WTC11 (cell line): ENCODE results near the gene URAD. TPM values are rescaled to one million over a fixed set of nuclear protein-coding genes. Genes with fewer than 3 reads are reported as not detected.

ENCODE experiments used
- ATAC-seq: fragments of 200-7000 bp; cut with Tn5 transposase; 2 replicates; pipeline ENCODE4 v1.10.0; 2021; ENCODE audit warnings: mild to moderate bottlenecking, moderate library complexity
- CTCF ChIA-PET: fragments of 300-600 bp; sonication (Branson Sonifier 250); formaldehyde crosslinking; loops from one replicate; lab custom pipeline; 2021; ENCODE audit warnings: antibody characterized with exemption; lab: Charles Lee
- POLR2A ChIA-PET: fragments of 350-600 bp; sonication (Branson Sonifier 250); formaldehyde crosslinking; loops from one replicate; lab custom pipeline; 2021; ENCODE audit warnings: antibody characterized with exemption; lab: Charles Lee
- DNase-seq: peaks from one replicate; pipeline ENCODE4 v3.0.0; 2021; ENCODE audit warnings: low spot score
- H3K27ac Mint-ChIP-seq: 2 replicates; pipeline ENCODE4 v1.8.0; 2021; ENCODE audit warnings: mixed read lengths
- H3K27me3 Mint-ChIP-seq: 2 replicates; pipeline ENCODE4 v1.8.0; 2021; ENCODE audit warnings: low read depth, mild to moderate bottlenecking, moderate library complexity, mixed read lengths
- H3K36me3 Mint-ChIP-seq: 2 replicates; pipeline ENCODE4 v1.8.0; 2021; ENCODE audit warnings: mixed read lengths
- H3K4me1 Mint-ChIP-seq: 2 replicates; pipeline ENCODE4 v1.8.0; 2022; ENCODE audit warnings: mixed read lengths
- H3K4me3 Mint-ChIP-seq: 2 replicates; pipeline ENCODE4 v1.8.0; 2021; ENCODE audit warnings: mild to moderate bottlenecking, moderate library complexity, mixed read lengths
- H3K9me3 Mint-ChIP-seq: 2 replicates; pipeline ENCODE4 v1.8.0; 2021; ENCODE audit warnings: mixed read lengths
- CREB1 ChIP-seq: sonication (generic); formaldehyde crosslinking; IDR thresholded peaks from 2 replicates; pipeline ENCODE4 v1.8.0; 2023; ENCODE audit warnings: mild to moderate bottlenecking, missing genetic modification reagents
- EMX1 ChIP-seq: fragments of 250-450 bp; sonication (Bioruptor Pico); IDR thresholded peaks from 2 replicates; pipeline ENCODE4 v1.8.0; 2021; ENCODE audit warnings: mild to moderate bottlenecking
- ESRRA ChIP-seq: sonication (generic); formaldehyde crosslinking; IDR thresholded peaks from 2 replicates; pipeline ENCODE4 v1.8.1; 2022; ENCODE audit warnings: mild to moderate bottlenecking, missing genetic modification reagents, borderline replicate concordance
- MAX ChIP-seq: sonication (generic); formaldehyde crosslinking; IDR thresholded peaks from 2 replicates; pipeline ENCODE4 v1.8.0; 2022; ENCODE audit warnings: mild to moderate bottlenecking, missing genetic modification reagents
- NR1H2 ChIP-seq: sonication (generic); formaldehyde crosslinking; IDR thresholded peaks from 2 replicates; pipeline ENCODE4 v1.9.0; 2021; ENCODE audit warnings: mild to moderate bottlenecking, moderate library complexity, missing genetic modification reagents
- PRDM15 ChIP-seq: sonication (generic); formaldehyde crosslinking; IDR thresholded peaks from 2 replicates; pipeline ENCODE4 v1.8.0; 2022; ENCODE audit warnings: missing genetic modification reagents
- PRRX2 ChIP-seq: fragments of 250-450 bp; sonication (Bioruptor Pico); IDR thresholded peaks from 2 replicates; pipeline ENCODE4 v1.8.0; 2021; ENCODE audit warnings: mild to moderate bottlenecking
- TCF7 ChIP-seq: sonication (generic); formaldehyde crosslinking; IDR thresholded peaks from 2 replicates; pipeline ENCODE4 v1.8.0; 2022; ENCODE audit warnings: mild to moderate bottlenecking, low read depth, missing genetic modification reagents, moderate library complexity
- TP53 ChIP-seq: sonication (generic); formaldehyde crosslinking; IDR thresholded peaks from 2 replicates; pipeline ENCODE4 v1.8.1; 2023; ENCODE audit warnings: mild to moderate bottlenecking, missing genetic modification reagents
- ZNF232 ChIP-seq: sonication (generic); formaldehyde crosslinking; IDR thresholded peaks from 2 replicates; pipeline ENCODE4 v1.8.0; 2022; ENCODE audit warnings: mild to moderate bottlenecking, missing genetic modification reagents
- ZSCAN18 ChIP-seq: fragments of 250-450 bp; sonication (Bioruptor Pico); IDR thresholded peaks from 2 replicates; pipeline ENCODE4 v2.1.2; 2022; ENCODE audit warnings: mild to moderate bottlenecking, moderate library complexity
- total RNA-seq: library from RNA; stranded (reverse); gene quantifications from 3 replicates; pipeline ENCODE4 v1.2.3, GENCODE V29; 2021
- TF ChIP-seq, protein P1 (sequence below): sonication (generic); formaldehyde crosslinking; IDR thresholded peaks from 2 replicates; pipeline ENCODE4 v1.8.0; 2022; ENCODE audit warnings: mild to moderate bottlenecking, missing genetic modification reagents
- TF ChIP-seq, protein P2 (sequence below): sonication (generic); formaldehyde crosslinking; IDR thresholded peaks from 2 replicates; pipeline ENCODE4 v1.8.1; 2022; ENCODE audit warnings: missing genetic modification reagents, borderline replicate concordance
- TF ChIP-seq, protein P3 (sequence below): sonication (generic); formaldehyde crosslinking; IDR thresholded peaks from 2 replicates; pipeline ENCODE4 v1.8.1; 2023; ENCODE audit warnings: mild to moderate bottlenecking, missing genetic modification reagents, moderate library complexity
- TF ChIP-seq, protein P4 (sequence below): sonication (generic); formaldehyde crosslinking; IDR thresholded peaks from 2 replicates; pipeline ENCODE4 v1.8.0; 2023; ENCODE audit warnings: mild to moderate bottlenecking, missing genetic modification reagents
- TF ChIP-seq, protein P5 (sequence below): fragments of 200-600 bp; IDR thresholded peaks from 2 replicates; pipeline ENCODE4 v1.8.0; 2022; ENCODE audit warnings: antibody characterized with exemption
- TF ChIP-seq, protein P6 (sequence below): sonication (generic); formaldehyde crosslinking; IDR thresholded peaks from 2 replicates; pipeline ENCODE4 v1.8.1; 2023; ENCODE audit warnings: mild to moderate bottlenecking, missing genetic modification reagents, moderate library complexity

Gene URAD
- total RNA-seq, 1 experiment from 2014 or later = not detected

DNA sequence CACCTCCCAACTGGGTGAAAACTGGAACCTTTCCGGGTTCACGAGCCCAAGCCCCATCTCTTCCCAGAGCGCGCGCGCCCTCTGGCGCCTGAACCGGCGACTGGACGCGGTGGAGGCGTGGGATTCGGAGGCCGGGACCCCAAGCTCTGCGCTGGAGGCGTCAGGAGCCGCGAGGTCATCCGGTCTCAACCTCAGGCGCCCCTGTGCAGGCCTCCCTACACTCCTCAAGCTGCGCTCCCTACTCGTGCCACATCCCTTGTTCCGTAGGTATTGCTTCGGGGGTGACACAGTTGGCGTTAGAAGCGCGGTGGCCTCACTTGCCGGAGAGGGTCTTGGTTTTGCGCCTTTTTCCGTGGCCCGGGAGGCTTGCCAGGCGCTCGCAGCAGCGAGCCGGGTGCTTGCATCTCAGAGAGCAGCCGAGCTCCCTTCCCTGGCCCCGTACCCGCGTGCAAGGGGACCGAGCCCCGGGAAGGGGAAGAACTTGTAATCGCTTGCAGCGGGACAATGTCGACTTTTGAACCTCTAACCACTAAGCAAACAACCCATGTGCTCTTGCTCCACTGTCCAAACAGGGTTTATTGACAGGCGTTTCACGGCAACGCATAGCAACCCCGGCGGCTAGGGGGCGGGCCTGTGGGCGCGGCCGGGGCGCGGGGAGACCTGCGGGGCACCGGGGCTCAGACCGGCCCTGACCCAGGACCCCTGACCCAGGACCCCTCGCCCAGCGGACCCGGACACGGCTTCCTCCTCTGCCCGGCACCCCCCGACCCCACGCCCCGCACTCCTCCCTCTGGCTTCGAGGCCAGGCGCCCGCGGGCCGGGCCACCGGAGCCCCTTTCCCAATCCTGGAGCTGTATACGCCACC is 27.9 kb downstream of the URAD start (continued):
- TF ChIP-seq, protein P1, sequence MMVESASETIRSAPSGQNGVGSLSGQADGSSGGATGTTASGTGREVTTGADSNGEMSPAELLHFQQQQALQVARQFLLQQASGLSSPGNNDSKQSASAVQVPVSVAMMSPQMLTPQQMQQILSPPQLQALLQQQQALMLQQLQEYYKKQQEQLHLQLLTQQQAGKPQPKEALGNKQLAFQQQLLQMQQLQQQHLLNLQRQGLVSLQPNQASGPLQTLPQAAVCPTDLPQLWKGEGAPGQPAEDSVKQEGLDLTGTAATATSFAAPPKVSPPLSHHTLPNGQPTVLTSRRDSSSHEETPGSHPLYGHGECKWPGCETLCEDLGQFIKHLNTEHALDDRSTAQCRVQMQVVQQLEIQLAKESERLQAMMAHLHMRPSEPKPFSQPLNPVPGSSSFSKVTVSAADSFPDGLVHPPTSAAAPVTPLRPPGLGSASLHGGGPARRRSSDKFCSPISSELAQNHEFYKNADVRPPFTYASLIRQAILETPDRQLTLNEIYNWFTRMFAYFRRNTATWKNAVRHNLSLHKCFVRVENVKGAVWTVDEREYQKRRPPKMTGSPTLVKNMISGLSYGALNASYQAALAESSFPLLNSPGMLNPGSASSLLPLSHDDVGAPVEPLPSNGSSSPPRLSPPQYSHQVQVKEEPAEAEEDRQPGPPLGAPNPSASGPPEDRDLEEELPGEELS = no peak
- TF ChIP-seq MAX (CRISPR knock-in tag) = peak; percentile 31; the same call in 1 of the 2 replicates
- no peak for TF ChIP-seq EMX1 (CRISPR knock-in tag)
- no peak for TF ChIP-seq ZSCAN18 (CRISPR knock-in tag)

- DNase-seq (no peak), ATAC-seq (no peak)
- Mint-ChIP-seq H3K4me3 (peak overlapping the region; percentile 56), H3K36me3 (no peaks in the 10 kb centered on the region), H3K9me3 (no peaks in the 10 kb centered on the region), H3K27me3 (peaks cover 100% of the 10 kb centered on the region), H3K27ac (no peak overlapping the region), H3K4me1 (peaks cover 30% of the 10 kb centered on the region)
- POLR2A ChIA-PET = no interaction called here
- CTCF ChIA-PET = interaction anchor here (0.5 to 3.6 kb wide), 26 partner anchors 9 to 598 kb away, joined by 3 to 46 read pairs (median 7); partner anchors contain the start of genes CDX2 and PDX1
- TF ChIP-seq, protein P2, sequence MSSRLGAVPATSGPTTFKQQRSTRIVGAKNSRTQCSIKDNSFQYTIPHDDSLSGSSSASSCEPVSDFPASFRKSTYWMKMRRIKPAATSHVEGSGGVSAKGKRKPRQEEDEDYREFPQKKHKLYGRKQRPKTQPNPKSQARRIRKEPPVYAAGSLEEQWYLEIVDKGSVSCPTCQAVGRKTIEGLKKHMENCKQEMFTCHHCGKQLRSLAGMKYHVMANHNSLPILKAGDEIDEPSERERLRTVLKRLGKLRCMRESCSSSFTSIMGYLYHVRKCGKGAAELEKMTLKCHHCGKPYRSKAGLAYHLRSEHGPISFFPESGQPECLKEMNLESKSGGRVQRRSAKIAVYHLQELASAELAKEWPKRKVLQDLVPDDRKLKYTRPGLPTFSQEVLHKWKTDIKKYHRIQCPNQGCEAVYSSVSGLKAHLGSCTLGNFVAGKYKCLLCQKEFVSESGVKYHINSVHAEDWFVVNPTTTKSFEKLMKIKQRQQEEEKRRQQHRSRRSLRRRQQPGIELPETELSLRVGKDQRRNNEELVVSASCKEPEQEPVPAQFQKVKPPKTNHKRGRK (CRISPR knock-in tag) = no peak
- TF ChIP-seq EMX1 (CRISPR knock-in tag) = no peak
- TF ChIP-seq TCF7 (CRISPR knock-in tag) = no peak
- TF ChIP-seq CREB1 (CRISPR knock-in tag) = no peak
- TF ChIP-seq, protein P3, sequence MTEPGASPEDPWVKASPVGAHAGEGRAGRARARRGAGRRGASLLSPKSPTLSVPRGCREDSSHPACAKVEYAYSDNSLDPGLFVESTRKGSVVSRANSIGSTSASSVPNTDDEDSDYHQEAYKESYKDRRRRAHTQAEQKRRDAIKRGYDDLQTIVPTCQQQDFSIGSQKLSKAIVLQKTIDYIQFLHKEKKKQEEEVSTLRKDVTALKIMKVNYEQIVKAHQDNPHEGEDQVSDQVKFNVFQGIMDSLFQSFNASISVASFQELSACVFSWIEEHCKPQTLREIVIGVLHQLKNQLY (CRISPR knock-in tag) = no peak
- TF ChIP-seq, protein P4, sequence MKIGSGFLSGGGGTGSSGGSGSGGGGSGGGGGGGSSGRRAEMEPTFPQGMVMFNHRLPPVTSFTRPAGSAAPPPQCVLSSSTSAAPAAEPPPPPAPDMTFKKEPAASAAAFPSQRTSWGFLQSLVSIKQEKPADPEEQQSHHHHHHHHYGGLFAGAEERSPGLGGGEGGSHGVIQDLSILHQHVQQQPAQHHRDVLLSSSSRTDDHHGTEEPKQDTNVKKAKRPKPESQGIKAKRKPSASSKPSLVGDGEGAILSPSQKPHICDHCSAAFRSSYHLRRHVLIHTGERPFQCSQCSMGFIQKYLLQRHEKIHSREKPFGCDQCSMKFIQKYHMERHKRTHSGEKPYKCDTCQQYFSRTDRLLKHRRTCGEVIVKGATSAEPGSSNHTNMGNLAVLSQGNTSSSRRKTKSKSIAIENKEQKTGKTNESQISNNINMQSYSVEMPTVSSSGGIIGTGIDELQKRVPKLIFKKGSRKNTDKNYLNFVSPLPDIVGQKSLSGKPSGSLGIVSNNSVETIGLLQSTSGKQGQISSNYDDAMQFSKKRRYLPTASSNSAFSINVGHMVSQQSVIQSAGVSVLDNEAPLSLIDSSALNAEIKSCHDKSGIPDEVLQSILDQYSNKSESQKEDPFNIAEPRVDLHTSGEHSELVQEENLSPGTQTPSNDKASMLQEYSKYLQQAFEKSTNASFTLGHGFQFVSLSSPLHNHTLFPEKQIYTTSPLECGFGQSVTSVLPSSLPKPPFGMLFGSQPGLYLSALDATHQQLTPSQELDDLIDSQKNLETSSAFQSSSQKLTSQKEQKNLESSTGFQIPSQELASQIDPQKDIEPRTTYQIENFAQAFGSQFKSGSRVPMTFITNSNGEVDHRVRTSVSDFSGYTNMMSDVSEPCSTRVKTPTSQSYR = no peak
- no peak for TF ChIP-seq NR1H2 (CRISPR knock-in tag)
- no peak for TF ChIP-seq ZNF232 (CRISPR knock-in tag)
- no peak for TF ChIP-seq PRRX2 (CRISPR knock-in tag)
- no peak for TF ChIP-seq ESRRA (CRISPR knock-in tag)
- TF ChIP-seq, protein P5, sequence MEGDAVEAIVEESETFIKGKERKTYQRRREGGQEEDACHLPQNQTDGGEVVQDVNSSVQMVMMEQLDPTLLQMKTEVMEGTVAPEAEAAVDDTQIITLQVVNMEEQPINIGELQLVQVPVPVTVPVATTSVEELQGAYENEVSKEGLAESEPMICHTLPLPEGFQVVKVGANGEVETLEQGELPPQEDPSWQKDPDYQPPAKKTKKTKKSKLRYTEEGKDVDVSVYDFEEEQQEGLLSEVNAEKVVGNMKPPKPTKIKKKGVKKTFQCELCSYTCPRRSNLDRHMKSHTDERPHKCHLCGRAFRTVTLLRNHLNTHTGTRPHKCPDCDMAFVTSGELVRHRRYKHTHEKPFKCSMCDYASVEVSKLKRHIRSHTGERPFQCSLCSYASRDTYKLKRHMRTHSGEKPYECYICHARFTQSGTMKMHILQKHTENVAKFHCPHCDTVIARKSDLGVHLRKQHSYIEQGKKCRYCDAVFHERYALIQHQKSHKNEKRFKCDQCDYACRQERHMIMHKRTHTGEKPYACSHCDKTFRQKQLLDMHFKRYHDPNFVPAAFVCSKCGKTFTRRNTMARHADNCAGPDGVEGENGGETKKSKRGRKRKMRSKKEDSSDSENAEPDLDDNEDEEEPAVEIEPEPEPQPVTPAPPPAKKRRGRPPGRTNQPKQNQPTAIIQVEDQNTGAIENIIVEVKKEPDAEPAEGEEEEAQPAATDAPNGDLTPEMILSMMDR = no peak
- no peak for TF ChIP-seq TP53 (CRISPR knock-in tag)
- TF ChIP-seq PRDM15 = no peak
- TF ChIP-seq, protein P6, sequence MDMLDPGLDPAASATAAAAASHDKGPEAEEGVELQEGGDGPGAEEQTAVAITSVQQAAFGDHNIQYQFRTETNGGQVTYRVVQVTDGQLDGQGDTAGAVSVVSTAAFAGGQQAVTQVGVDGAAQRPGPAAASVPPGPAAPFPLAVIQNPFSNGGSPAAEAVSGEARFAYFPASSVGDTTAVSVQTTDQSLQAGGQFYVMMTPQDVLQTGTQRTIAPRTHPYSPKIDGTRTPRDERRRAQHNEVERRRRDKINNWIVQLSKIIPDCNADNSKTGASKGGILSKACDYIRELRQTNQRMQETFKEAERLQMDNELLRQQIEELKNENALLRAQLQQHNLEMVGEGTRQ (CRISPR knock-in tag) = no peak
Observed at GRCh38 chr13:27959976-27960361, 28.5 kb downstream of the URAD start.
